Superior temporal gyrus (tissue), 1 donor: Measurements from ENCODE around the gene PLAGL2.

ENCODE experiments used
- DNase-seq: peaks from one replicate; pipeline ENCODE4 v3.0.0-alpha.2; 2016; ENCODE audit errors: extremely low spot score

PLAGL2 gene

DNA sequence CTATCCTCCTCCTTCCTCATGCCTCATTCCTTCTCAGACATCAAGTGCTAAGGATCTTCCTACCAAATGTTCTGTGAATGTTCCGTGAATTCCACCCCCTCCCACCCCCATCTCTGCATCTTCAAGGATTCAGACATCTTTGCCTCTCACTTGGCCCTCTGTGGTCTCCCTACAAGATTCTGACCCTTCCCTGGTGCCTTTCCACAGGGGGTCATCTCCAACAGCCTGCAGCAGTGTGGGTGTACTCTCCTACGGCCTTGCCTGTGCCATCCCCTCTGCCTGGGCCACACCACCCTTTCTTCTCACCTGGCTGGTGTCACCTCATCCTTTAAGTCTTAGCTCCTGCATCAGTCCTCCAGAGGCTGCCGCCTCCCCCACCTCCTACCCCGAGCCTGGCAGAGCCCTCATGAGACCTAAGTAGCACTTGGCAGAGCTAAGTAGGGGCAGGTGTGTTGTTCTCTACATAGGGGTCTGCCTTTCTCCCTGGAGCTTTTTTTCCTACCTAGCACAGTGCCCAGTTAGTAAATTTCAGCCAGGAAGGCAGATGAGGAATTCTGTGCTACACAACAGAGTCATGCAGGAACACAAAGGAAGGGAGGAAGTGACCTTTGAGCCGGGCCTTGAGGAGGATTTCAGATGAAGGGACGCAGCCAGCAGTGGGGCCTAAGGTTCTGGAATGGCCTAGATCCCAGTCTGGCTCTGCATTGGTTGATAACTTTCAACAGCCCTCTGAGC, 55.0 kb downstream of the PLAGL2 start:
- no peak for DNase-seq

DNA sequence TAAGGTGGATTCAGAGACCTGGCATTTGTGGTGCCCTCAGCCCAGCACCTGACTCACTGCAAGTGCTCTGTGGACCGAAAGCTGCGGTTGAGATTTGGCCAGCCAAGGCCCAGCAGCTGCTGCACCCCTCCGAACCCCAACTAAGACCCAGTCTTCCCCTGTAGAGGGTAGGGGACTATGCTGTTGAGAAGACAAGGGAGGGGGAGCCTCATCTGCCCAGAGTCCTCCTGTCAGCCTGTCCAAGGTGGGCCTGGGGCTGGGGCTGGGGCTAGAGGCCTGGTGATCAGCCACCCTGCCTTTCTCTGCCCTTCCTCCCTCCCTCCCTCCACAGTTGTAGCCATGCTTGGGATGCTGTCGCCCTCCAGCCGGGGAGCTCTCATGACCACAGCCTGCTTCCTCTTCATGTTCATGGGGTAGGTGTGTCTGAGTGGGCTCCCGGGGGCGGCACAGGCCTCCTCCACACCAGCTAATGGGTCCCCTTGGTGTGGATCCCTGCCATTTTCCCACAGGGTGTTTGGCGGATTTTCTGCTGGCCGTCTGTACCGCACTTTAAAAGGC, 57.2 kb downstream of the PLAGL2 start:
- no peak for DNase-seq

- no peak for DNase-seq
Observed at GRCh38 chr20:32149566-32150170, 57.9 kb downstream of the PLAGL2 start.

DNA sequence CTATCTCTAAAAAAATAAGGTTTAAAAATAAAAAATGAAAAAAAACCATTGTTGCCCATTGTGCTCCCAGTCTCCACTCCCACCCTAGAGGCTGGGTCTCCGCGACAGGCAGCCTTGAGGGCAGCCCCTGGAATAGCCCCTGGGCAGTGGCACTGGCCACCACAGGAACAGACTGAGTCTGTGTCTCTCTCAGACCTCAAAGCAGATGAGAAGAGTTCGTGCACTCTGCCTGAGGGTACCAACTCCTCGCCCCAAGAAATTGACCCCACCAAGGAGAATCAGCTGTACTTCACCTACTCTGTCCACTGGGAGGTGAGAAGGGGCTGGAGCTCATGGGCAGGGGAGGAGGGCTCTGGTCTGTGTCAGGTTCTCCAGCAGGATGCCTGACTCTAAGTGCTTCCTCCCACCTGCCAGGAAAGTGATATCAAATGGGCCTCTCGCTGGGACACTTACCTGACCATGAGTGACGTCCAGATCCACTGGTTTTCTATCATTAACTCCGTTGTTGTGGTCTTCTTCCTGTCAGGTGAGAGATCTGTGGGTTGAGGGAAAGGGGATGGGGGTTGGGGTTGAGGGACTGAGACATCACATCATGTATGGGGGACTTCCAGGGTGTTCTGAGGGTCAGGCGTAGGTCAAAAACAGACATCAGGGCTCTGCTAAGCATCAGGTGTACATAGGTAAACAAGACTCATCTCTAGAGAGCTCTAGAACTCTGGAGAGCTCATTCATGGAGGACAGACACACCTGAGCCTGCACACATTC, 62.5 kb downstream of the PLAGL2 start:
- DNase-seq: no peak

- no peak for DNase-seq
Observed at GRCh38 chr20:32142991-32143390, 64.6 kb downstream of the PLAGL2 start.
